IMR-90 (cell line): ENCODE results near the gene CTIF. TPM values are rescaled to one million over a fixed set of nuclear protein-coding genes. Genes with fewer than 3 reads are reported as not detected.
A peak's percentile ranks its signal among the peaks of the same experiment; 100 is the strongest.

Source experiments
- ATAC-seq: fragments of 200-7000 bp; cut with Tn5 transposase; 2 replicates; pipeline ENCODE4 v1.9.1; 2020; ENCODE audit warnings: low read depth, mild to moderate bottlenecking, moderate library complexity
- BruUV-seq: library from RNA; stranded (reverse); fragments of 400-500 nt; replicated peaks from 2 replicates; lab custom pipeline; 2021; lab: Mats Ljungman, UMichigan
- CTCF ChIA-PET: fragments of 300-600 bp; formaldehyde crosslinking; extraction: SDS; loops from one replicate; lab custom pipeline; 2021; ENCODE audit warnings: antibody characterized with exemption; lab: Yijun Ruan, JAX
- POLR2A ChIA-PET: fragments of 300-600 bp; sonication (Branson Sonifier 250); formaldehyde crosslinking; loops from one replicate; lab custom pipeline; 2022; ENCODE audit warnings: antibody characterized with exemption; ENCODE audit not compliant: unreplicated experiment; lab: Charles Lee
- DNase-seq: peaks from one replicate; pipeline ENCODE4 v3.0.0; 2013
- H2AFZ ChIP-seq: replicated peaks from 2 replicates; pipeline ENCODE3; 2013; ENCODE audit warnings: low read length, mild to moderate bottlenecking; ENCODE audit not compliant: poor library complexity
- H2AK5ac ChIP-seq: 2 replicates; pipeline ENCODE4 v1.6.1; 2013; ENCODE audit warnings: low read depth, low read length, inconsistent platforms
- H2AK9ac ChIP-seq: replicated peaks from 2 replicates; pipeline ENCODE3; 2013; ENCODE audit warnings: mild to moderate bottlenecking, low read depth, low read length, moderate library complexity; ENCODE audit not compliant: poor library complexity
- H2BK120ac ChIP-seq: 2 replicates; pipeline ENCODE4 v1.6.1; 2013; ENCODE audit warnings: low read depth, low read length, inconsistent platforms
- H2BK15ac ChIP-seq: 3 replicates; pipeline ENCODE4 v1.6.1; 2013; ENCODE audit warnings: low read depth, low read length, inconsistent platforms
- H2BK20ac ChIP-seq: 2 replicates; pipeline ENCODE4 v1.6.1; 2013; ENCODE audit warnings: low read depth, mild to moderate bottlenecking, inconsistent platforms, low read length, moderate library complexity
- H2BK5ac ChIP-seq: 2 replicates; pipeline ENCODE4 v1.6.1; 2013; ENCODE audit warnings: mild to moderate bottlenecking, low read depth, low read length, inconsistent platforms; ENCODE audit not compliant: poor library complexity, severe bottlenecking
- H3K14ac ChIP-seq: replicated peaks from 2 replicates; pipeline ENCODE4 v1.6.1; 2013; ENCODE audit warnings: low read depth, low read length, inconsistent platforms
- H3K18ac ChIP-seq: 2 replicates; pipeline ENCODE4 v1.6.1; 2013; ENCODE audit warnings: low read depth, low read length, control low read depth
- H3K23ac ChIP-seq: 2 replicates; pipeline ENCODE4 v1.6.1; 2013; ENCODE audit warnings: low read depth, low read length, inconsistent platforms
- H3K27ac ChIP-seq: 2 replicates; pipeline ENCODE4 v1.5.1; 2013; ENCODE audit warnings: mild to moderate bottlenecking, control low read depth, low read length; ENCODE audit not compliant: insufficient read depth
- H3K27me3 ChIP-seq: 2 replicates; pipeline ENCODE4 v1.6.1; 2013; ENCODE audit warnings: low read length; ENCODE audit not compliant: control insufficient read depth, insufficient read depth
- H3K36me3 ChIP-seq: 2 replicates; pipeline ENCODE4 v1.6.1; 2013; ENCODE audit warnings: low read length, mixed read lengths; ENCODE audit not compliant: control insufficient read depth, insufficient read depth
- H3K4ac ChIP-seq: 2 replicates; pipeline ENCODE4 v1.6.1; 2013; ENCODE audit warnings: low read depth, low read length, inconsistent platforms
- H3K4me1 ChIP-seq: 2 replicates; pipeline ENCODE4 v1.6.1; 2013; ENCODE audit warnings: low read length, mixed read lengths; ENCODE audit not compliant: control insufficient read depth, insufficient read depth
- H3K4me2 ChIP-seq: 2 replicates; pipeline ENCODE4 v1.6.1; 2013; ENCODE audit warnings: low read depth, mild to moderate bottlenecking, control low read depth, low read length, moderate library complexity
- H3K4me3 ChIP-seq: 2 replicates; pipeline ENCODE4 v1.5.1; 2013; ENCODE audit warnings: low read depth, mild to moderate bottlenecking, control low read depth, low read length, moderate library complexity; ENCODE audit not compliant: insufficient read depth
- H3K56ac ChIP-seq: 2 replicates; pipeline ENCODE4 v1.6.1; 2013; ENCODE audit warnings: low read length, inconsistent platforms; ENCODE audit not compliant: insufficient read depth; ENCODE audit errors: extremely low read depth
- H3K79me1 ChIP-seq, 2 experiments: 2 replicates each; pipeline ENCODE4 v1.6.1; 2013; ENCODE audit warnings: low read length in 2 of 2, inconsistent platforms in 1 of 2, low read depth in 1 of 2
- H3K9ac ChIP-seq: 2 replicates; pipeline ENCODE4 v1.6.1; 2013; ENCODE audit warnings: low read depth, low read length, control low read depth
- H3K9me1 ChIP-seq: 2 replicates; pipeline ENCODE4 v1.6.1; 2013; ENCODE audit warnings: low read length, inconsistent platforms; ENCODE audit not compliant: insufficient read depth
- H3K9me3 ChIP-seq: 2 replicates; pipeline ENCODE4 v1.6.1; 2013; ENCODE audit warnings: low read length; ENCODE audit not compliant: control insufficient read depth, insufficient read depth
- H4K20me1 ChIP-seq: 2 replicates; pipeline ENCODE4 v1.6.1; 2013; ENCODE audit warnings: low read length, inconsistent platforms; ENCODE audit not compliant: insufficient read depth
- H4K5ac ChIP-seq: 2 replicates; pipeline ENCODE4 v1.6.1; 2013; ENCODE audit warnings: mild to moderate bottlenecking, low read depth, low read length, control low read depth
- H4K8ac ChIP-seq, 2 experiments: 2 replicates each; pipeline ENCODE4 v1.6.1; 2013; ENCODE audit warnings: low read depth in 2 of 2, low read length in 2 of 2, control low read depth in 1 of 2, inconsistent platforms in 1 of 2
- H4K91ac ChIP-seq: 2 replicates; pipeline ENCODE4 v1.6.1; 2013; ENCODE audit warnings: low read depth, low read length, inconsistent platforms; ENCODE audit not compliant: insufficient read depth
- BHLHE40 ChIP-seq: fragments of 150-350 bp; IDR thresholded peaks from 2 replicates; pipeline ENCODE4 v1.6.1; 2016; ENCODE audit warnings: mild to moderate bottlenecking, low read depth, low read length
- CTCF ChIP-seq: conservative IDR thresholded peaks from 2 replicates; pipeline ENCODE4 v1.5.1; 2012; ENCODE audit warnings: mild to moderate bottlenecking, low read depth, low read length, improper control_type of control experiment
- RAD21 ChIP-seq: IDR thresholded peaks from 2 replicates; pipeline ENCODE4 v1.6.1; 2012; ENCODE audit warnings: low read length, improper control_type of control experiment
- RFX5 ChIP-seq: IDR thresholded peaks from 2 replicates; pipeline ENCODE4 v1.8.0; 2012; ENCODE audit warnings: low read depth, mild to moderate bottlenecking, low read length, moderate library complexity
- USF2 ChIP-seq: fragments of 150-350 bp; IDR thresholded peaks from 2 replicates; pipeline ENCODE4 v1.6.1; 2017; ENCODE audit warnings: mild to moderate bottlenecking, antibody characterized with exemption, low read length, low read depth
- WGBS, 2 experiments: methylation state at CpG; one replicate each; pipeline versions ENCODE4 v1.1.5 to v1.1.7; 2013; ENCODE audit warnings: missing lambda C conversion rate in 2 of 2; ENCODE audit not compliant: insufficient read length in 1 of 2; ENCODE audit errors: extremely low coverage in 2 of 2; 5-methylcytosine and 5-hydroxymethylcytosine counted together
- dilution Hi-C: fragments of 300-500 bp; cut with HindIII; formaldehyde crosslinking; loops from one replicate; pipeline ENCODE4 v1.14.3; 2018; ENCODE audit warnings: low sequenced_read_pairs; ENCODE audit not compliant: unreplicated experiment
- in situ Hi-C: fragments of 300-500 bp; cut with MboI; formaldehyde crosslinking; loops from 3 replicates; pipeline ENCODE4 v1.14.3; 2019; ENCODE audit warnings: low sequenced_read_pairs, inconsistent platforms, mixed read lengths
- intact Hi-C: fragments of 100-400 bp; cut with micrococcal nuclease; formaldehyde crosslinking; loops from 2 replicates; pipeline ENCODE4 v1.10.0; 2022
- polyA plus RNA-seq, 3 experiments: library from polyadenylated mRNA; depleted of rRNA; stranded (reverse); fragments of >200 nt; gene quantifications; 2 replicates each; pipeline ENCODE4 v1.2.3, GENCODE V29; 2012; ENCODE audit warnings: low replicate concordance in 1 of 3
- total RNA-seq: library from RNA; depleted of rRNA; stranded (reverse); fragments of >200 nt; gene quantifications from 2 replicates; pipeline ENCODE4 v1.2.3, GENCODE V29; 2012

The CTIF gene
- total and polyA plus RNA-seq, 2 of the 4 experiments (the other 2 are of a cell fraction), result 25.1 to 57.0 TPM

- no peak overlapping the region for H4K5ac ChIP-seq
- H3K9me1 ChIP-seq, result peaks cover 51% of the 10 kb centered on the region
- H2BK20ac ChIP-seq, result no peak overlapping the region
- in situ Hi-C loops, result no loop called here
- WGBS, 2 experiments, result 100% methylated on average over 3 of the region's 3 CpGs; no CpG with 5 or more reads in 1 of the 2 experiments
- H2BK120ac ChIP-seq, result no peak overlapping the region
- no peak overlapping the region for H4K91ac ChIP-seq
- H3K23ac ChIP-seq, result no peak overlapping the region
- H3K27ac ChIP-seq, result no peak overlapping the region
- H3K4me1 ChIP-seq, result peaks cover 38% of the 10 kb centered on the region
- intact Hi-C loops, result loop anchor here (10.0 kb wide), 1 partner anchor 62 kb away; no protein-coding TSS in a partner anchor
- H3K36me3 ChIP-seq, result peaks cover 4% of the 10 kb centered on the region; the same call in 1 of the 2 replicates
- no peaks in the 10 kb centered on the region for H3K9me3 ChIP-seq
- no peak overlapping the region for H3K56ac ChIP-seq
- DNase-seq (no peak), ATAC-seq (no peak)
- no peak overlapping the region for H2AK9ac ChIP-seq
- H3K4me2 ChIP-seq, result no peak overlapping the region
- BruUV-seq, result no TSS peak
- CTCF ChIA-PET, result no interaction called here
- no peak overlapping the region for H3K4me3 ChIP-seq
- POLR2A ChIA-PET, result no interaction called here
- H4K8ac ChIP-seq, result no peak overlapping the region
- H4K20me1 ChIP-seq, result peaks cover 86% of the 10 kb centered on the region
- no peak overlapping the region for H3K18ac ChIP-seq
- H3K27me3 ChIP-seq, result no peaks in the 10 kb centered on the region
- TF ChIP-seq BHLHE40, result no peak
- TF ChIP-seq USF2, result no peak
- no peak for TF ChIP-seq CTCF
- no peak for TF ChIP-seq RFX5
- no peak for TF ChIP-seq RAD21
- no peak overlapping the region for H2AFZ ChIP-seq
- H2BK5ac ChIP-seq, result peak overlapping the region; percentile 45
- H3K4ac ChIP-seq, result no peak overlapping the region
- dilution Hi-C loops, result no loop called here
- no peak overlapping the region for H3K14ac ChIP-seq
- H2AK5ac ChIP-seq, result no peak overlapping the region
- no peak overlapping the region for H3K9ac ChIP-seq
- H3K79me1 ChIP-seq, result peaks cover 69 to 95% of the 10 kb centered on the region in 2 experiments
- no peak overlapping the region for H2BK15ac ChIP-seq
Measured at GRCh38 chr18:48602759-48603390, 64.0 kb downstream of the CTIF start.
